ENCODE results near the gene UBA52.
A peak's percentile ranks its signal among the peaks of the same experiment; 100 is the strongest.

The UBA52 gene

DNA sequence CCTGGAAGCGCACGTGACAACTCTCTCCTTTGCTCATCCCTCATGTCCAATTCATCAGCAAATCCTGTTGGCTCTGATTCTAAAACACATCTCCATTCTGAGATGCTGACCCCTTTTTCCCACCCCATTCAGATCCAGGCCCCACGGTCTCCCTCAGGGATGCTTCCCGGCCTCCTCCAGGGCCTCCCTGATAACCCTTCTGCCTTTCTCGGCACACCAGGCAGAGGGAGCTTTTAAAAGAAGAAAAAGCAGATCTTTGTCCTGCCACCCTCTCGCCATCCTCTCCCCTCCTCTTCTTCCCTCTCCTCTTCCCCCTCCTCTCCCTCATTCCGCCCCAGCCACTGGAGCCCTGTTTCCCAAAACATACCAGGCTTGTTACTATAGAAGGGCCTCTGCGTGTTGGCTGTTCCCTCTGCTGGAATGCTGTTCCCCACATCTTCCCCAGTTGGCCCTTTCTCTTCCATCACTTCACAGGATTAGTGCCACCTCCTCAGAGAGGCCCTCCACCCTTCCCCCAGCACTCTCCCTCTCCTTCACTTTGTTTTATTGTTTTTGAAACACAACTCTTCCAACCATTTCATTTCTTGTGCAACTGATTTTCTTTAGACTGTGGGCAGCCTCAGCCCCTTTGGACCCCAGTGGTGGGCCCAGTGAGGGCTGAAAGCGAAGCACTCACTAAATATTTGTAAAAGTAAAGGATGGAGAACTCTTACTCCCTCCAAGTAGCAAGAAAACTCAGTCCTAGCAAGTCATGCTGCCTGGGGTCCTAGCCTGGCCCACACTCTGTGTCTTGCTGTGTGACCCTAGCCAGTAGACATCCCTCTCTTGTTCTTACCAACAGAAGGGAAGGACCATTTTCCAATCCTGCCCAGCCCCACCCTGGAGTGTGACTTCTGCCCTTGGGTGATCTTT, 37.4 kb downstream of the UBA52 start:
- DNase-seq: no peak

DNA sequence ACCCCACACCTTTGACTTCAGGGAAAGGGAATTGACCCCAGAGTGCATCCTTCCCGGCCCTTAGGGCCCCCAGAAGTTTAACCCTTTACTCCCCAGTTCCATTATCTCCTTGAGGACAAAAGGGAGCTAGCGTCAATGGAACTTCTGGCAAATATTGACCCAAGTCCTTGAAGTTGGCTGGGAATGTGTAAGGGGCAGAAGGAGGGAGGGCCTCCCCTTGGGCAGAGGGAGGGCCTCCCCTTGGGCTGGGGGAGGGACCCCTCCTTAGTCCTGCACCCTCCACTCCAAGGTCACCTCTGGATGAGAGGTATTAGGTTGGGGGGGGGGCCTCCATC, 38.0 kb downstream of the UBA52 start:
- DNase-seq: no peak

DNA sequence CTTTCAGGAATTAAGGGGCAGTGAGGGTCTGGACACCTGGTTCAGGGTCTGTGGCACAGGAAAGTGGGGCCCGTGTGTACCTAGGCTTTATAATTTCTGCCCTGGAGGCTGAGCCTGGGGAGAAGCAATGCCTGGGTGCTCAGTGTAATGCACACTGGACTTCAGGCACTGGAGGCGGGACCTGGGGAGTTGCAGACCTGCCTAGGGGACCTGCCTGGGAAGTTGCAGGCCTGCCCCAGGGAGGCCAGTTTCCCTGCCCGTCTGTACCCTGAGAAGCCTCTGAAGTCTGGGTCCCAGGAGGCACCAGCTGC, 38.5 kb downstream of the UBA52 start:
- no peak for DNase-seq

DNA sequence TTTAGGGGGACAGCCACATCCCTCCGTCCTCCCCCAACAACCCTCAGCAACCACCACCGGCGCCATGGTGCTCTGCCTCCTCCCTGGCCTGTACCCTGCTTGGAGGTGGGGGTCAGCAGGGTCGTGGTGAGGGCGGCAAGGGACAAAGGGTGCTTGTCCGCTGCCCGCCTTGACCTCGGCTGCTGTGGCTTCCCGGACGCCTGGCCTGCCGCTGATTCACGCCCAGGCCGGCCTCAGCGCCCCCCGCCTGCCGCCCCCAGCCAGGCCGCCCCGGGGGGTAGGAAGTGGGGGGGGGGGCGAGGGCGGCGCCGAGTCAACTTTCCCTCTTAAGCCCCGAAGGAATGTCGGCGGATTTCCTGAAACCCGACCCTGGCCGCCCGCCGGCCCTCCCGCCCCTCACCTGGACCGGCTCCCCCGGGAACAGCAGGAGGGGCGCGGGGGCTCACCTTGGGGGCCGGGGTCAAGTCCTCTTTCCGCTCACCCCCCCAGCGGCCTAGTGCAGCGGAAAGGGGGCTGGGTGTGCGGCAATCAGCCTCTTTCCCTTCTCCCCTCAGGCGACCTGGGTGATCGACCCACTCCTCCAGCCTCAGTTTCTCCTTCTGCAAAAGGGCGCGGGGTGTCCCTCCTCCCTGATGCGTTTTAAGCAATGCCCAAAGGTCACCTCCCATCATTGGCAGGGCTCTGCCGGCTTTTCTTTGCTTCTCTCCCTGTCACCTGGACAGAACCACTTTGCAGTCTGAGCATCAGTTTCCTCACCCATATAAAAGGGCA, 39.1 kb downstream of the UBA52 start:
- DNase-seq: no peak

DNA sequence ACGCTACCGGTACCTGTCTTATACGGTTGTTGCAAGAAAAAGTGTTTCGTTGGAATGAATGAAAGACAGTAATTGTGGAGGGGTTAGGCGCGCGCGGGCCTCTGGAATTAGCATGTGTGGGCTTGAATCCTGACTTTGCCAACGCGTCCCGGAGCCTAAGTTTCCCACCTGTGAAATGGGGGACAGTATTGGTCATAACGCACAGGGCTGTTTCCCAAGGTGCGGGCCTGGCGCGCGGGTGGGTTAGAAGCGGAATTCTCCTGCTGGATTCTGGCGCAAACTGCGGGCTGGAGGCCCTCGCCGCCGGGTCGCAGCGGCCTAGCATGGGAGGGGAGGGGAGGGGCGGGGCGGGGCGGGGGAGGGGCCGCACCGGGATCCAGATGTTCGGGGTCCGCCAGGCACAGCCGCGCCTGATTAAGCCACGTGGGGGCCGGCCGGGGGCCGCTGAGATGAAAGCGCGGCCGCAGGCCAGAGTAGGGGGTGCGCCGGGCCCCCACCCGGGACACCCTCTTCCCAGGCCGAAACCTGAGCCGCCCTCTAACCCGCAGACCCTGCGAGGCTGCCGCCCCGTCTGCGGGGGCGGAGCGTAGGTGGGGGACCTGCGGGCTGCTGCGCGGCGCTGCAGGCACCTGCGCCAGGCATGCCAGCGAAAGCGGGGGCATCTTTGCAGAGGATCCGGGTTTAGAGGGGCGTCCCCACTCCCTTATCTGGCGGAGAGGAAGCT, 39.8 kb downstream of the UBA52 start:
- no peak for DNase-seq

DNA sequence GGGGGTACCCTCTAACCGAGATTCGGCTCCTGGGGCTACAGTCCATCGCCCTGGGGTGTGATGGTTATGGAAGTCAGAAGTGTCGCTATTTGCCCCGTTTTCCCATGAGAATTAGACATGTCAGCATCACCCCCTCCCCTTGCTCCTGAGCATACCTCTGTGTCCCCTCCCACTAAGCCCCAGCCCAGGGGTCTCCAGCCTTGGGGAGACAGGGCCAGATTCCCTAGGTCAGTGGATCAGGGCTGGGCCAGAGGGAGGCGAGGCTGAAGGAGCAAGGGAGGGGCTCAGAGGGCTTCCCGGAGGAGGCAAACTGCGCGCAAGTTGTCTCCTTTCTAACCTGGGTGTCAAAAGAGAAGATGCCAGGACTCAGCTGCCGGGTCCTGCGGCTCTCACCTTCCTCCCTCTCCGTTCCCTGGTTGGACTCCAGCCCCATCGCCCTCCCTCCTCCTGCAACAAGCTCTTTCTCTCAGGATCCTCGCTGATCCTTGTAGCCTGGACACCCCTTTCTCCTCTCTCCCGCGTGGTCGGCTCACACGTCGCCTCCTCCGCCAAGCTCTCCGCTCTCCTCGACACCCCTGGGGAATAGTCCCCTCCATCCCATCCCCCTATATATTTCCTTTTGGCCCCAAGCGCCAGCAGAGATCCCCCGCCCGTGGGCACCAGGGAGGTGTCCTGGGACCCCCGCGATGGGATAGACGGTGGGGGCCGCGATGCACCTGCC, 40.6 kb downstream of the UBA52 start:
- DNase-seq: no peak

DNA sequence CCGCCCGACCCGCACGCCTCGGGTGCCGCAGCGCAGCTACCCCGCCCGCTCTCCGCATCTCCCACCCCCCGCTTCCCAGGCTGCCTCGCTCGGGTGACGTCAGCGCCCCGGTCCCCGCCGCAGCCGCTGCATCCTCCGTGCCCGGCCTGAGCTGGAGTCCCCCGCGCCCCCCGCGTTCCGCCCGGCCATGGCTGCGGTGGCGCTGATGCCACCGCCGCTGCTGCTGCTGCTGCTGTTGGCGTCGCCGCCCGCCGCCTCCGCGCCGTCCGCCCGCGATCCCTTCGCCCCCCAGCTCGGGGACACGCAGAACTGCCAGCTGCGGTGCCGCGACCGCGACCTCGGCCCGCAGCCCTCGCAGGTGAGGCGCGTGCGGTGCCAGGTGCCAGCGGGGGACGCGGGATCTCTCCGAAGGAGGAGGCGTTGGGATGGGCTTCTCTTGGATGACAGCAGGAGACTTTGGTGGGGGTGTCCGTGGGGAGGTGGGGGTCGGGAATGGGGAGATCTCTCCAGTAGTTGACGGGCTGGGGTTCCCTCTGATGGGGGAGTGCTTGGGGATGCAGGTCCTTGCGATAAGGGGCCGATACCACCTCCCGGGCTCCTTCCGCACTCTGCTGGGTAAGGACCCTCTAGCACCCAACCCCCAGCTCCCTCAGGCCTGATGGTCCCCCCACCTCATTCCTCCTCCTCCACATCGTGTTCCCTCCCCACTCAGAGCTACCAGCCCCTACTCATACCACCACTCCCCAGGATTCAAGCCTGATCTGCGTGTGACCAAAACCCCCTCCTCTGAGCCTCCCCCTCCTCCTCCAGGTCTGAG, 41.3 kb downstream of the UBA52 start, which contains the start of gene TMEM59L:
TSS of gene TMEM59L (plus strand) at position 99 of the 817 bp plus-strand sequence. CDS start at position 188, 89 bp downstream.
- peak in 4 of 5 donors; percentile 33 to 53 (median 43) for DNase-seq

DNA sequence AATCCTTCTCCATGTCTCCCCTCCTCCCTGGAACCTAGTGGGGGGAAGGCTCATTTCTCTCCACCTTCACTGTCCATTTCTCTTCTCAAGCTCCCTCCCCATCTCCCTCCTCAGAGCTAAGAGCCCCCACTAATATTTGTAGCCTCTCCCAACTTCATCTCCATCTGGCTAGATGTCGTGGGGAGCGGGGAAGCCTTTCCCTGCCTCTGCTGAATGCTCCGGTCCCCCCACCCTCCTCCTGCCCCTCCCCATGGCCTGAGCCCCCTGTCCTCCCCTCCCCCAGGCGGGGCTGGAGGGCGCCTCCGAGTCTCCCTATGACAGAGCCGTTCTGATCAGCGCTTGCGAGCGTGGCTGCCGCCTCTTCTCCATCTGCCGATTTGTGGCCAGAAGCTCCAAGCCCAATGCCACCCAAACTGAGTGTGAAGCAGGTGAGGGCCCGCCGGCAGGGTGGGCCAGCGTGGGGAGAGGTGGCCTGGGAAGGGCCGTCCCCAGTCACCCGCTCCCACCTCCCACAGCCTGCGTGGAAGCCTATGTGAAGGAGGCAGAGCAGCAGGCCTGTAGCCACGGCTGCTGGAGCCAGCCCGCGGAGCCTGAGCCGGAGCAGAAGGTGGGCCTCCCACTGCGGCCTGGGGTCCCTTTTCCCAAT, 42.1 kb downstream of the UBA52 start:
- no peak for DNase-seq

DNA sequence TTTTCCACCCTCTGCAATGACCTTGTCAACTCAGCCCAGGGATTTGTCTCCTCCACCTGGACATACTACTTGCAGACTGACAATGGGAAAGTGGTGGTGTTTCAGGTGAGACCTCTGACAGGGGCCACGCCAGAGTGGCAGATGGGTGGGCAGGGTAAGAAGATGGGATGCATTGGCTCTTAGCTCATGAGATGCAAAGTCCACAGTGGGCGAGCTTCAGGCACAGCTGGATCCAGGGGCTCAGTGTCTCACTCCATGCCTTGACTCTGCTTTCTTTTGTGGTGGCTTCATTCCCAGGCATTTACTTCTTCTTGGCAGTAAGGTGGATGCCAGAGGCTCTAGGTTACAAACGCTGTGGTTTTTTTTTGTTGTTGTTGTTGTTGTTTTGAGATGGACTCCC, 44.4 kb downstream of the UBA52 start:
- no peak for DNase-seq

DNA sequence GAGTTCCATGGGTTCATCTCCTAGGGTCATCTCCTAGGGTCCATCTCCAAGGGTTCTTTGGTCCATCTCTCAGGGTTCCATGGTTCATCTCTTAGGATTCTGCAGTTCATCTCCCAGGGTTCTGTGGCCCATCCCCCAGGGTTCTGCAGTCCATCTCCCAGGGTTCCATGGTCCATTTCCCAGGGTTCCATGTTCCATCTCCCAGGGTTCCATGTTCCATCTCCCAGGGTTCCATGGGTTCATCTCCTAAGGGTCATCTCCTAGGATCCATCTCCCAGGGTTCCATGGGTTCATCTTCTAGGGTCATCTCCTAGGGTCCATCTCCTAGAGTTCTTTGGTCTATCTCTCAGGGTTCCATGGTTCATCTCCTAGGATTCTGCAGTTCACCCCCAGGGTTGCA, 45.9 kb downstream of the UBA52 start:
- DNase-seq: no peak

DNA sequence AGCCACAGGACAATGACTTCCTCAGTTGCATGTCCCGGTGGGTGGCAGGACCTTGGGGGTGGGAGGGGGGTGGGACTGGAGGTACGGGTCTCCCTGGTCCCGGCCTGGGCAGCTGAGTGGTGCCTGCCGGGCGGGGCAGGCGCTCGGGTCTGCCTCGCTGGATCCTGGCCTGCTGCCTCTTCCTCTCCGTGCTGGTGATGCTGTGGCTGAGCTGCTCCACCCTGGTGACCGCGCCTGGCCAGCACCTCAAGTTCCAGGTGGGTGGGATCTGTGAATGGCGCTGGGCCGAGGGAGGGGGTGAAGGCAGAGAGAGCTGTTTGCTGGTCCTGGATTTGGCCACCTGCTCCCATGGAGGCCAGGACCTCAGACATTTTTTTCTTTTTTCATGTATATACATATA, 46.6 kb downstream of the UBA52 start:
- DNase-seq: no peak

DNA sequence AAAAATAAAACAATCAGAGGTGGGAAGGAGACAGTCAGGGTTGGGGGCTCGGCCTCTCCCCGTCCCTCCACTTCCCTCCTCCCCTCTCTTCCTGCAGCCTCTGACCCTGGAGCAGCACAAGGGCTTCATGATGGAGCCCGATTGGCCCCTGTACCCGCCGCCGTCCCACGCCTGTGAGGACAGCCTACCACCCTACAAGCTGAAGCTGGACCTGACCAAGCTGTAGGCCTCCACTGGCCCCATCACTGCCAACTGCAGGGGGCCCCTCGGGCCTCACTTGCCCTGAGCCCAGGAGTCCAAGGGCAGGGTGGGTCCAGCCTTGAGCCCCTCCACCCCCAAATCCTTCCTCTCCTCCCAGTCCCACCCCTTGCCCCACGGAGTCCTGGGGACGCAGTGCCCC, 48.7 kb downstream of the UBA52 start:
- no peak for DNase-seq

DNA sequence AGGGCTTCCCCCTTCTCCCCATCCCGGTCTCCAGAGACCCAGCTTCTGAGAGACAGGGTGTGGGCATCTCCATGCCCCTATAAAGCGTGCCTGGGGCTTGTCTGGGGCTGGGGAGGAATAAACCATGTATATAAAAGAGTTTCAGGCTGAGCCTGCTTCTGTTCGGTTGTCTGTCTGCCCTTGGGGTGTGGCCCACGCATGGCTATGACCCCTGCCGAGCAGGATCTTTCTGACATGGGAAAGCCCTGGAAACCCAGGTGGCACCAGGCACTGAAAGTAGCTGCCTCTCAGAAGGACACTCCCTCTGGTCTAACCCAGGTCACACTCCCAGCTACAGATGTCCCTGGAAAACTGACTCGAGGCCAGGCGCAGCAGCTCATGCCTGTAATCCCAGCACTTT, 49.2 kb downstream of the UBA52 start:
- DNase-seq: no peak

DNA sequence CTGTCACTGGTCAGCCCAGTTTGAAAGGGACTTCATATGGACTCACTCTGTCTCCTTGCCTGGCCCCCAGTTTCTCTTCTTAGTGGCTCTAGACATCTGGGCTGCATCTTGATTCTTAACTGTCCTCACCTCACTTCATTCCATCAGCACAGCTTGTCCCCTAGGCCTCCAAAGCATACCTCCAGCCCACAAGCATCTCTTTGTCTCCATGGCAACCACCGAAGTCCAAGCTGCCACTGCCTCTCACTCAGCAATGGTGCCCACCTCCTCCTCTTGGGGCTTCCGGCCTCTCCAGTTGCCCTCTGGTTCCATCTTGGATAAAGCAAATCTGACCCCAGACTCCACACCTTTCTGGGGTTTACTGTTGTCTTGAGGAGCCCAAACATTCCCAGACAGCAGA, 55.2 kb downstream of the UBA52 start:
- DNase-seq: no peak
